Fibroblast of villous mesenchyme (primary cell): ENCODE results near the gene OTUD3. TPM values are rescaled to one million over a fixed set of nuclear protein-coding genes. Genes with fewer than 3 reads are reported as not detected.

ENCODE experiments used
- DNase-seq: peaks from one replicate; pipeline ENCODE4 v3.0.0-alpha.2; 2010; ENCODE audit warnings: low read depth
- H3K4me3 ChIP-seq: 2 replicates; pipeline ENCODE4 v1.5.1; 2011; ENCODE audit warnings: low read depth, mild to moderate bottlenecking, low read length
- total RNA-seq: library from RNA; depleted of rRNA; stranded (reverse); fragments of >200 nt; gene quantifications from 2 replicates; pipeline ENCODE4 v1.2.3, GENCODE V29; 2012
- TF ChIP-seq, protein P1 (sequence below): IDR thresholded peaks from 2 replicates; pipeline ENCODE4 v1.5.1; 2012; ENCODE audit warnings: low read depth, mild to moderate bottlenecking, low read length; ENCODE audit not compliant: insufficient read depth

OTUD3 gene
- total RNA-seq, 1 donor, result 13.4 TPM

DNA sequence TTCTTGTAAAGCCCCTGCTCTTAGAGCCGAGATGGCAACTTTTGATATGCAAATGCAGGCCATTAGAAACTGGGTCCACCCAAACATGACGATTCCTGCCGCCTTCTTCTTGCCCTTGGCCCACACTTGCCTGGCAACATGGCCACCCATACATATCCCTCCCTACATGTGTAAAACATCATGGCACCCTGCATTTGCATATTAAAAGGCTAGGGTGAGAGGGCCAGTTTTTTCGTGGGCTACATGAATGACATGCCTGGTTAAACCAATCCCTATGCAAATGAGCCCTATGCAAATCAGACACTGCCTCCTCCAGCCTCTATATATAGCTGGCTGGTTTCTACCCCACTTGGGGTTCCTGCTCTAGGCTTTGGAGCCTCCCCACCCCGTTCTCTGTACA, 78.4 kb downstream of the OTUD3 start:
- no peak overlapping the region for H3K4me3 ChIP-seq
- DNase-seq, result no peak
- TF ChIP-seq, protein P1, sequence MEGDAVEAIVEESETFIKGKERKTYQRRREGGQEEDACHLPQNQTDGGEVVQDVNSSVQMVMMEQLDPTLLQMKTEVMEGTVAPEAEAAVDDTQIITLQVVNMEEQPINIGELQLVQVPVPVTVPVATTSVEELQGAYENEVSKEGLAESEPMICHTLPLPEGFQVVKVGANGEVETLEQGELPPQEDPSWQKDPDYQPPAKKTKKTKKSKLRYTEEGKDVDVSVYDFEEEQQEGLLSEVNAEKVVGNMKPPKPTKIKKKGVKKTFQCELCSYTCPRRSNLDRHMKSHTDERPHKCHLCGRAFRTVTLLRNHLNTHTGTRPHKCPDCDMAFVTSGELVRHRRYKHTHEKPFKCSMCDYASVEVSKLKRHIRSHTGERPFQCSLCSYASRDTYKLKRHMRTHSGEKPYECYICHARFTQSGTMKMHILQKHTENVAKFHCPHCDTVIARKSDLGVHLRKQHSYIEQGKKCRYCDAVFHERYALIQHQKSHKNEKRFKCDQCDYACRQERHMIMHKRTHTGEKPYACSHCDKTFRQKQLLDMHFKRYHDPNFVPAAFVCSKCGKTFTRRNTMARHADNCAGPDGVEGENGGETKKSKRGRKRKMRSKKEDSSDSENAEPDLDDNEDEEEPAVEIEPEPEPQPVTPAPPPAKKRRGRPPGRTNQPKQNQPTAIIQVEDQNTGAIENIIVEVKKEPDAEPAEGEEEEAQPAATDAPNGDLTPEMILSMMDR, result no peak

Other genes starting within 250 kb of the OTUD3 start
- 61.3 and 90.5 TPM in 2 replicates for gene NBL1, start 238.1 kb upstream of the OTUD3 start, total RNA-seq
- not detected in 2 replicates for gene HTR6, start 217.5 kb upstream of the OTUD3 start, total RNA-seq
- 20.7 and 20.9 TPM in 2 replicates for gene TMCO4, start 82.5 kb upstream of the OTUD3 start, total RNA-seq
- not detected in 2 replicates for gene RNF186, start 67.1 kb upstream of the OTUD3 start, total RNA-seq
- not detected in 2 replicates for gene PLA2G2E, start 41.2 kb downstream of the OTUD3 start, total RNA-seq
- not detected in 2 replicates for gene PLA2G2A, start 97.2 kb downstream of the OTUD3 start, total RNA-seq
- gene PLA2G5, start 187.8 kb downstream of the OTUD3 start, total RNA-seq, result 0.32 TPM in 1 of 2 replicates, not detected in the other
- gene PLA2G2D, start 237.1 kb downstream of the OTUD3 start, total RNA-seq, result not detected in 2 replicates